HG03196 (cell line): ENCODE data around the gene VKORC1L1.
A peak's percentile ranks its signal among the peaks of the same experiment; 100 is the strongest.
"Not testable (repeated sequence)": the region's sequence is repeated elsewhere in the genome, so short reads cannot be mapped to it uniquely, and the experiment has no call there.

Experiments used
- ATAC-seq: cut with Tn5 transposase; IDR thresholded peaks from one replicate; pipeline ENCODE4 v1.9.1; 2021; ENCODE audit not compliant: unreplicated experiment

VKORC1L1 gene

DNA sequence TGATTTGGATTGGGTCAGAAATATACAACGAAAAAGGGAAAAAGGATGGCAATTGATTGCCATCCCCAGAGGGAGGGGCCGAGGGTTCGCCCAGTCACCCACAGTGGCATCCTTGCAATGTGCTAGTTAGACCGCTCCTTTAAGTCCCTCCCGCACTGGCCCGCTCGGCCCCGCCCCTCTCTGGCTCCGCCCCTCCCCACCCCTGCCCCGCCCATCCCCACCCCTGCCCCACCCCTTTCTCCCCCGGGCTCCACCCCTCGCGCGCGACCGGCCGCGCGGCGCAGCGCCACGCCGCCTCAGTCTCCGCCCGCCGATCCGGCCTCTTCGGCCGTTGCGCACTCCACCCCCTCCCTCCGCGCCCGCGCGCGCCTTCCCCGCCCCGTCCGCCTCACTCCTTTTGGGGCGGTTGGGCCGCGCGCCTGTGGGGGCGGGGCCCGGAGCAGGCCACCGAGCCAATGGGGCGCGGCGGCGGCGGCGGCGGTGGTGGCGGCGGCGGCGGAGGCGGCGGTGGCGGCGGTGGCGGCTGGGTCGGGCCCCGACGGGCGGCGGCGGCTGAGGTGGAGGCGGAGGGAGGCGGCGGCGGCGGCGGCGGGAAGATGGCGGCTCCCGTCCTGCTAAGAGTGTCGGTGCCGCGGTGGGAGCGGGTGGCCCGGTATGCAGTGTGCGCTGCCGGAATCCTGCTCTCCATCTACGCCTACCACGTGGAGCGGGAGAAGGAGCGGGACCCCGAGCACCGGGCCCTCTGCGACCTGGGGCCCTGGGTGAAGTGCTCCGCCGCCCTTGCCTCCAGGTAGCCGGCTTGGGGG lies at the start of gene VKORC1L1:
Gene VKORC1L1, plus strand, starts transcription at position 299 of the 806 bp plus-strand sequence. Its CDS starts 298 bp downstream, at position 597.
- peak; percentile 85 for ATAC-seq

DNA sequence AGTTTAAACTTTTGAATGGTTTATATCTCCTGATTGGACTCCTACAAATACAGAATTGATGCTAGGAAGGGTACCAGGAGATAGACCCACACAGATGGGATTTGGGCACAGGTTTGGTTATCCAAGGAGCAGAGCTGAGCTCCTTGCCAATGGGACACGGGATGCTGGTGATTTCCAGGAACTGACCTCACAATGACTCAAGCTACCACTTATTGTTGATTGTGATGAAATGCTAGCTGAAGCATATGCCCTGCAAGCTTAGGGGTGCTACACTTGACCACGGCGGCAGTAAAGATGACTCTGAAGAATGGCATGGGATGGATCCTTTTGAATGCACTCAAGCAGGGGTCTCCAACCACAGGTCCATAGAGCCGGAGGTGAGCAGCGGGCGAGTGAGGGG lies 45.5 kb upstream of the VKORC1L1 start:
- no peak for ATAC-seq

DNA sequence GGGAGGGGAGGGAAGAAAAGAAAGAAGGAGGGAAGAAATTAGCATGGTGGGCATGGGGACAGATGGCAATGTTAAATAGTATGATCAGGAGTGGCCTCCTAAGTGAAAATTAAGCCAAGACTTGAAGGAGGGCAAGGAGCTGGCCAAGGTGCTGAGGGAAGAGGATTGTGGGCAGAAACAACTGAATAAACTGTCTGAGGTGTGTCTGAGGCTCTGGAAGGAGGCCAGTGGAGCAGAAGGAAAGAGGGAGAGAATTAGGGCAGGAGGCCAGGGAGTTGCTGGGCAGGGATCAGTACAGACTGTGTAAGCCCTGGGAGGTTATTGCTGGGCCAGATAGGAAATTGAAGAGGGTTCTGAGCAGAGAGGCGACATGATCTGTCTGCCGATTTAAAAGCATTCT lies 40.6 kb upstream of the VKORC1L1 start:
- no peak for ATAC-seq

DNA sequence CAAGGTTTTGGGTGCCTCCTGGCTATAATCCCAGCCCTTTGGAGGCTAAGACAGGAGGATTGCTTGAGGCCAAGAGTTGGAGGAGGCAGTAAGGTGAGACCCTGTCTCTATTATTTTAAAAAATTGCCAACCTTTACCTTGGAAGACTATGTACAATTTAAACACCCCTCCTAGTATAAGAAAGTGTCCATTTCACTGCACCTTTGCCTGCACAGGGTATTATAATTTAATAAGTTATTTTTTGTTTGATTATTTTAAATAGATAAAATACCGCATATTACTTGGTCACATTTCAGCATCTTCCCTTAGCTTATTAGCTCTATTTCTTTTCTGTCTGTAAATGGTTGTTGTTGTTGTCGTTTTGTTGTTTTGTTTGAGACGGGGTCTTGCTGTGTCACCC lies 36.2 kb upstream of the VKORC1L1 start:
- ATAC-seq, result not testable (repeated sequence)

DNA sequence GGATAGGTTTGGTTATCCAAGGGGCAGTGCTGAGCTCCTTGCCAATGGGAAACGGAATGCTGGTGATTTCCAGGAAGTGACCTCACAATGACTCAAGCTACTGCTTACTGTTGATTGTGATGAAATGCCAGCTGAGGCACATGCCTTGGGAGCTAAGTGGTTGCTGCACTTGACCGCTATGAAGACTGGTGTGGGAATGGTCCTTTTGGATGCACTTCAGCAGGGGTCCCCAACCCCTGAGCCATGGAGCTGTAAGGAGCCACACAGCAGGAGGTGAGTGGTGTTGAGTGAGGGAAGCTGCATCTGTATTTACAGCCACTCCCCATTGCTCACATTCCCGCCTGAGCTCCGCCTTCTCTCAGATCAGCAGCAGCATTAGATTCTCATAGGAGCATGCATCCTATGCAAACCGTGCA lies 35.3 kb upstream of the VKORC1L1 start:
- not testable (repeated sequence) for ATAC-seq

DNA sequence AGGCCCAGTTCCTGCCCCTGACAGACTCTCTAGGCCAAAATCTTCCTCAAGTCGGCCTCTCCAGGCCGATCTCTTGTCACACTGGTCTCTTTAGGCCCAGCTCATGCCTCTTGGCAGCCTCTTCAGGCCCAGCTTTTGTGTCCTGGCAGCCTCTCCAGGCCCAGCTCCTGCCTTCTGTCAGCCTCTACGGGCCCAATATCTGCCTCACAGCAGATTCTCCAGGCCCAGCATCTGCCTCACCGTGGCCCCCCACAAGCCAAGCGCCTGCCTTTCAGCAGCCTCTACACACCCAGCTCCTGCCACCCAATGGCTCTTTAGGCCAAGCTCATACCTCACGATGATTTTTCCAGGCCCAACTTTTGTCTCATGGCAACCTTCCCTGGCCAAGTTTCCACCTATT lies 33.0 kb upstream of the VKORC1L1 start:
- ATAC-seq, result no peak

DNA sequence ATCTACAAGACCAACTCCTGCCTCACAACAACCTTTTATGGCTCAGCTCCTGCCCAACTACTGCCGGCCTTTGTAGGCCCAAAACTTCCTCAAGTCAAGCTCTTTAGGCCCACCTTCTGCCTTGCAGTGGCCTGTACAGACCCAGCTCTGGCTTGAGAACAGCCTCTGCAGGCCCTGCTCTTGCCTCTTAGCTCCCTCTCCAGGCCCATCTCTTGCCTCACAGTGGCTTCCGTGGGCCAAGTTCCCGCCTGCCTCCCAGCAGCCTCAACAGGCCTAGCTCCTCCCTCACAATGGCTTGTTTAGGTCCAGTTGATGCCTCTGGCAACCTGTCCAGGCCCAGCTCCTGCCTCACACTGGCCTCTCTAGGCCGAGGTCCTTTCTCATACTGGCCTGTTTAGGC lies 32.4 kb upstream of the VKORC1L1 start:
- ATAC-seq, result no peak

DNA sequence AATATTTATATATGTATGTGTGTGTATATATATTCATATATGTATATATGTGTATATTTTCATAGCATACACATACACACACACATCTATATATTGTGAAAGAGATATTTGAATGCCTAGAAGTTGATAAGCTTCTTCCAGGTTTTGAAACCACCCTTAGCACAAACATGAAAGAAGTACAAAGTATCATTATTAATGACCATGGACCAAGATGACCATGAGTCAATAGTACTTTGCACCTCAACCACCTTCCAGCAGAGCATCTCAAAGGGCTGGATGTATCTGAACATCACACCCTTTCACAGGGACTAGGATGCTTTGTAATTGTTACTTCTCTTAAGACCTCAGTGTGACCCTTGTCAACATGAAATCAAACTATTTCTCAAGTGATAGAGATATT lies 29.3 kb upstream of the VKORC1L1 start:
- not testable (repeated sequence) for ATAC-seq

DNA sequence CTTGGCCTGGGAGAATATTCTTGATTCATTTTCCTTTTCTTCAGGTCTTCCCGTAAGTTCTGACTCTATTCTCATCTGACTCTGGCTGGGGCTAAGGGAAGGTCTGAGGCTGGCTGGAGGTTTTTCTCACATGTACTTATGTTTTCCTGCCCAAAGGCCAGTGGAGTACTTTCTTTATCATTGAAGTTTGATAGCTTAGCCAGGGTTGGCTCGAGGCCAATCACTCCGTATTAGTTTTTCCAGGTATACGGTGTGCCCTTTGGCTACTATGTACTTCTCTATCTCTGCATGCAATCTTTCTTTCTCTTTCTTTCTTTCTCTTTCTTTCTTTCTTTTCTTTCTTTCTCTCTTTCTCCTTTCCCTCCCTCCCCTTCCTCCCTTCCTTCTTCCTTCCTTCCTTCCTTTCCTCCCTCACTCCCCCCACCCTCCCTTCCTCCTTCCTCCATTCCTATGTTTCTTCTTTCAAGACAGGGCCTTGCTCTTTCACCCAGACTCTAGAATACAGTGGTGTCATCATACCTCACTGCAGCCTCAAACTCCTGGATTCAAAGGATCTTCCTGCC lies 26.8 kb upstream of the VKORC1L1 start:
- ATAC-seq, result no peak

DNA sequence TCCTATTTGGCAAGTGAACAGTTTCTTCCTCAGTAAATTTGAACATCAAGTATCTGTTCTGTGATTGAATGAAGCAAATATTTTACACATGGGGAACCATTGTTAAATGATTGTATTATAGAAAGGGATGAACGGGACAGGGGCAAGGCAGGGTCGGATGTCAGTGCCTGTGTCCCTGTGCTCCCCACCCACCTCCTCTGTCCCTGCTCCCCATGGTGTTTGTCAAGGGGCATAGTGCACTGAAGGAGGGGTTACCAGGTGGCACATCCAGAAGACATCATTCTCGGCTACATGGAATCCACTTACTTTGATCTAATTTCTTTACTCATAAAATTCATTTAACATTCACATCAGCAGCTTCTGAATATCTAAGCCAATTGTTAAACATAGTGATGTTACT lies 19.4 kb upstream of the VKORC1L1 start:
- ATAC-seq, result not testable (repeated sequence)

DNA sequence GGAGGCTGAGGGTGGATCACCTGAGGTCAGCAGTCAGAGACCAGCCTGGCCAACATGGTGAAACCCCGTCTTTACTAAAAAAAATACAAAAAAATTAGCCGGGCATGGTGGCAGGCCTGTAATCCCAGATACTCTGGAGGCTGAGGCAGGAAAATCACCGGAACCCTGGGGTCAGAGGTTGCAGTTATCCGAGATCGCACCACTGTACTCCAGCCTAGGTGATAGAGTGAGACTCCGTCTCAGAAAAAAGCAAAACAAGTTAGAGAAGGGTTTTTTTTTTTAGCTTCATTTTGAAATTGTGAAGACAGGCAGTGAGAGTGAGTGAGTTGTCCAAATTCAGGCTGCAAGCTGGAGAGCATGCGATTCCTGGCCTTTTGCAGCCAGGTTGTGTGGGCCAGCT lies 19.0 kb upstream of the VKORC1L1 start:
- not testable (repeated sequence) for ATAC-seq

DNA sequence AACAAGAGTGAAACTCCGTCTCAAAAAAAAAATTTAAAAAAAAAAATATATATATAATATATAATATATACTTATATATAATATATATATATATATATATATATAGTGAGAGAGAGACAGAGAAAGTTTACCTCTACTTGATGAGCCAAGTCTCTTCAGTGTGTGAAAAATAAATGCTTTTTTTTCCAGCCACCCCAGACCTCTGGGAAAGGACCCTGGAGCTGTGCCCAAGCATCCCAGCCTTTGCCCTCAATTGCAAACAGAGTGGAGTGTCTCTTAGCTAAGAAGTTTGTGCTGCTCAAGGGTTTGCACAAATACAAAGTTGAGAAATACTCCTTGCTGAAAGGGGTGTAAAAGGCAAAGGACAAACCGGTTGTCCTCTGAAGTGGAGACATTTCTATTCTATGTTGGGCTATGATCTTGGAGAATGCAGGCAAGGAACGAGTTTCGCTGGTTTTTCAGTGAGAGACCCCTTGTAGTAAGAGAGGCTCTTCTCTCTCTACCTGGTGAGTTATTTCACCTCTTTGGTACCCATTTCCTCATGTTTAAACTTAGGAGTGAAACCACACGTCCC lies 15.5 kb upstream of the VKORC1L1 start:
- ATAC-seq, result not testable (repeated sequence)

DNA sequence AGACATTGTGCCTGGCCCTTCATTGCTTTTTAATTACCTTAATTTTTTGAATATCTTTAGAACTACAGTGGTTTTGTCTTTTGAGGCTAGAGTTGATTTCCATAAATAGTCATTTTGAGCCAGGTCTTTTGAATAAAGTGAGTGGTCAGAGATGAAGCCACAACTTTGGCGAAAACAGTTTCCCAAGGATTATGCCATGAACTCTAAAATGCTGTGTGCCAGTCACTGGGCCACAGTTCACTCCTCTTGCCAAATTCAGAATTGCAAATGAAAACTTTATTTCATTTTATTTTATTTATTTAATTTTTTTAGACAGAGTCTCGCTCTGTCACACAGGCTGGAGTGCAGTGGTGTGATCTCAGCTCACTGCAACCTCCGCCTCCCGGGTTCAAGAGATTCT lies 14.2 kb upstream of the VKORC1L1 start:
- ATAC-seq, result not testable (repeated sequence)

DNA sequence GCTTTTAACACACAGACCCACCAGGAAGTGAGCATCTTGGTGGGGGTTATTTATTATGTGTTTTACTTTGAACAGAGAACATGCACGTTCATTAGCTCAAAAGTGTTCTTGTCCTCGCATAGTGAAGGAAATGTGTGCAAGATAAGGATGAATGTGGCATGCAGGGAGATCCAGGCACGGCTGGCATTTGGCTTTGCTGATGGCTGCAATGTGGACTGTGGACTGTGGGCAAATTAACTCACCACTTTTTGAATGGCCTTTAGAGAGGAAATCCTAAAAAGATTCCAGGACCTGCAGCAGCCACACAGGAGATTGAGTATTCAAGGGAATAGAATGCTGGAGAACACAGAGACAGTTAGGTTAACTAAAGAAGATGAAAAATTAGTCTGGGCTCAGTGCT lies 6.6 kb upstream of the VKORC1L1 start:
- not testable (repeated sequence) for ATAC-seq

DNA sequence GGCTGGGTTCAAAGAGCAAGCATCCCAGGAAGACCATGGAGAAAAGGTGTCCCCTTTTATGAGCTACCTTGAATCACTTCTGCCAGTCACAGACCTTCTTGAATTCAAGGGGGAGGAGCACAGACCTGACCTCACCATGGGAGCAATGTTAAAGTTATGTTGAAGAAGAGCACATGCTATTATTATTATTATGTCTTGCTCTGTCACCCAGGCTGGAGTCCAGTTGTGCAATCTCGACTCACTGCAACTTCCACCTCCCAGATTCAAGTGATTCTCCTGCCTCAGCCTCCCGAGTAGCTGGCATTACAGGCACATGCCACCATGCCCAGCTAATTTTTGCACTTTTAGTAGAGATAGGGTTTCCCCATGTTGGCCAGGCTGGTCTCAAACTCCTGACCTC lies 5.2 kb upstream of the VKORC1L1 start:
- ATAC-seq, result not testable (repeated sequence)

DNA sequence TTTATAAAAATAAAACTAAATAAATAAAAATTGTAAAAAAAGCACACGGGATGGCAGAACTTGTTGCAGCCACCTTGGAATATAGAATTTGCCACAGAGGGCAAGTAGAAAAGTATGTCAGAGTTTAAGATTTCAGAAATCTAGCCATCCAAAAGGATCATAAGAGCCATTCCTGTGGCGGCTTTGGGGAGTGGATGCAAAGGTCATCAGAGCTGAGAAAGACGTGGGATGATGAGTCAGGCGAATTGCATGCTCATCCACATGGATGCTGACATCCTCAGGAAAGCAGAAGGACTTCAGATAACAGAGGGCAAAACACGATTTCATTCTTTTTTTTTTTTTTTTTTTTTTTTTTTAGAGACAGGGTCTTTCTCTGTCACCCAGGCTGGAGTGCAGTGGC lies 3.6 kb upstream of the VKORC1L1 start:
- ATAC-seq, result not testable (repeated sequence)

DNA sequence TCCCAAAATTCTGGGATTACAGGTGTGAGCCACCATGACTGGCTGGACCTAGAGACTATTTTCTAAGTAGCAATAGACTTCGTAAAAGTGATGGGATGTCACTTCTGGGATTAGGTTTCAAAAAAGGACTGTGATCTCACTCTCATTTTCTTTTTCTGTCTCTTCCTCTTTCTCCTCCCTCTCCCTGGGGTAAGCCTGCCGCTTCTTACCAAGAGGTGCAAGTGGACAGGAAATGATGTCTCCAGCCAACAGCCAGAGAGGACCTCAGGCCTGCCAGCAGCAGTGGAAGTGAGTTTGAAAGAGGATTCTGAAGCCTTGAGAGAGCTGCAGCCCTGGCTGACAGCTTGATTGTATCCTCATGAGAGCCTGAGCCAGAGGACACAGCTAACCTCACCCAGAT lies 1.4 kb upstream of the VKORC1L1 start:
- peak; percentile 29 for ATAC-seq

DNA sequence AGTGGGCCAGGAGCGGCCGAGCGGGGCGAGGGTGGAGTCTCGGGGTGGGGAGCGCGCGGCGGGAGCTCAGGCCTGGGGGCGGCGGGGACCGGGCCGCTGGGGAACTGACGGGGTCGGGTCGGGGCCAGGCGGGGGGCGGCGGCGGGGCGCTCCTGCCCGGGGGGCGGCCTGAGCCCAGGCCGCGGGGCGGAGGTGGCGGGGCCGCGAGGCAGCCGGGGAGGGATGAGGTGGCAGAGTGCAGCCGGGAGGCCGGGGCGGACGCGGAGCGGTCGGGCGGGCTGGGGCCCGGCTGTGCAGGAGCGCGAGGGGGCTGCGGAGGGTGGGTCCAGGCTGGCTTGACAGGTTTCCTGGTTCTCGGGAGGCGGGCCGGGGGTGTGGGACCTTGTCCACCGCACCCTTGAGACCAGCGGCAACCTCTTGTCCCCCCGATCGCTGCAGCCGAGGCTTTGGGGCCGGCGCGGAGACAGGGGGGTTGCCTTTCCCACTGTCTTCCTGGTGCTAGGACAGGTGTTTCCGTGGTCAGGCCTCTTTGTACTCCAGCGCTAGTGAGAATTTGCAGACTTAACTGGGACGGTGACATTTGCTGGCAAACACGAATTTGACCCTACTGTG lies 814 bp downstream of the VKORC1L1 start:
- ATAC-seq, result peak; percentile 28

DNA sequence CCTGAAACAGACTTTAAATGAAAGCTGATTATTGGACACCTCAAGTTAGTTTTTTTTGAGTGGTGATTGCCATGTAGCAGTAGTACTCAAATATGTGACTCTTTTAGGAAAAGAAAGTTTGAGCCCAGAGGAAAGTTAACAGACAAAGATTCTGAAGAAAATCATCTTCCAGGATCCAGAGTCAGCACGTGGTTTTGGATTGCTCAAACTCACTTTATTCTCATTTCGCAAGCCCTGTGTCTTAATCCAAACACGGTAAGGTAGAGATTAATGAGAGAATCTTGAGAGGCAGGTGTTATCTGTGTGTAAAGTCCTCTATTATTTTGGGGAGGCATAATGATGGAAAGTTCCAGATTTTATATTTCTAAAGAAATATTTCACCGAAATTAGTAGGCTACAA lies 2.8 kb downstream of the VKORC1L1 start:
- not testable (repeated sequence) for ATAC-seq

DNA sequence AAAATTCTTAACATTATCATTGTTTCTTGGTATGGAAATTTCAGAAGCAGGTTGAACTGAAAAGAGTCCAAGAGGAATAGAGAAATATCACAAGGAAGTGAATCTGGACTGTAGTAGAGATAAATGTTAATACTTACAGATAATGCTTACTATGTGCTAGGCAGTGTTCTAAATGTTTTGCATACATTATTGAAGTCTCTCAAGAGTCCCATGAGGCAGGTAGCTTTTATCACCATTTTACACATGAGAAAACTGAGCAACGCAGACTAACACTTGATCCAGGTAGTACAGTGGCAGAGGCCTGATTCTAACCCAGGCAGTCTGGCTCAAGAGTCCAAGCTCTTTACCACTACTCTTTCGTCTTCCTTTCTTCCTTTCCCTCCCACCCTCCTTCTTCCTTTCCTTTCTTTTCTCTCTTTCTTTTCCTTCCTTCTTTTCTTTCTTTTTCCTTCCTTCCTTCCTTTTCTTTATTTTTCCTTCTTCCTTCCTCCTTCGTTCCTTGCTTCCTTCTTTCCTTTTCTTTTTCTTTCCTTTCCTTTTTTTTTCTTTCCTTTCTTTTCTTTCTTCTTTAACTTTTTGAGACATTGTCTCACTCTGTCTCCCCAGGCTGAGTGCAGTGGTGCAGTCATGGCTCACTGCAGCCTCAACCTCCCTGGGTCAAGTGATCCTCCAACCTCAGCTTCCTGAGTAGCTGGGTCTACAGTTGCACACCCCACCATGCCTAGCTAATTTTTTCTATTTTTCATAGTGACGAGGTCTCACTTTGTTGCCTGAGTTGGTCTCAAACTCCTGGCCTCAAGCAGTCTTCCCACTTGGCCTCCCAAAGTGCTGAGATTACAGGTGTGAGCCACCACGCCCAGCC lies 6.6 kb downstream of the VKORC1L1 start:
- not testable (repeated sequence) for ATAC-seq

DNA sequence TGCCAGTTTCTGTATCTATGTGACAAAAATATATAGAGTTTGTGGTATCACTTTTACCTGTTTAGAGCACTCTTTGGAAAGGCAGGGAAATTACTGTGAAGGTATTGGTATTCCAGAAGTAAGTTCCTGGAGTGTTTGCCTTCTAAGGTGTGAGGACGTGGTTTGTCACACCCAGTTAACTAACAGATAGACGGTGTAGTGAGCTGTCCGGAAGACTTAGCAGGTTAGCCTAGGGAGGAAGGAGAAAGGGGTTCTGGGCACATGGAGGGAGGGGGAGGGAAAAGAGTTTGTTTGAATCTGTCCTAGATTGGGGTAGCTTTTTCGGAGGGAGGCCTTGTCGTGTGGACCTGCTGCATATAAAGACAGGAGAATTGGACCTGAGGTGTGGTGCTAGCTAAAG lies 7.4 kb downstream of the VKORC1L1 start:
- not testable (repeated sequence) for ATAC-seq
